GM18508 (cell line): ENCODE measurements around the gene TAAR2.
A peak's percentile ranks its signal among the peaks of the same experiment; 100 is the strongest.
"Not testable (repeated sequence)": the region's sequence is repeated elsewhere in the genome, so short reads cannot be mapped to it uniquely, and the experiment has no call there.

Source experiments
- ATAC-seq: cut with Tn5 transposase; IDR thresholded peaks from one replicate; pipeline ENCODE4 v1.9.1; 2021; ENCODE audit warnings: moderate number of reproducible peaks; ENCODE audit not compliant: insufficient read depth, unreplicated experiment

The TAAR2 gene

GRCh38 chr6:132624175-132624574 is at the start of gene TAAR2:
Gene TAAR2 (minus strand): TSS chr6:132624275. CDS start chr6:132624275, 0 bp downstream.
- no peak for ATAC-seq

GRCh38 chr6:132673376-132674094 is 49.5 kb upstream of the TAAR2 start:
- no peak for ATAC-seq

- ATAC-seq, result no peak
Observed at GRCh38 chr6:132671295-132671694, 47.2 kb upstream of the TAAR2 start.

GRCh38 chr6:132669690-132670291 is 45.7 kb upstream of the TAAR2 start:
- ATAC-seq, result no peak

GRCh38 chr6:132666118-132666517 is 42.0 kb upstream of the TAAR2 start:
- ATAC-seq, result no peak

GRCh38 chr6:132664309-132665034 is 40.4 kb upstream of the TAAR2 start:
- ATAC-seq, result no peak

- no peak for ATAC-seq
Observed at GRCh38 chr6:132663661-132664060, 39.6 kb upstream of the TAAR2 start.

- ATAC-seq, result no peak
Observed at GRCh38 chr6:132661906-132662305, 37.8 kb upstream of the TAAR2 start.

GRCh38 chr6:132659082-132659481 is 35.0 kb upstream of the TAAR2 start, which contains the start of gene TAAR1:
Gene TAAR1 (minus strand): TSS chr6:132659182. CDS start chr6:132646003, 13,179 bp downstream.
- no peak for ATAC-seq

GRCh38 chr6:132651062-132651461 is 27.0 kb upstream of the TAAR2 start:
- no peak for ATAC-seq

- no peak for ATAC-seq
Observed at GRCh38 chr6:132650429-132650828, 26.4 kb upstream of the TAAR2 start.

GRCh38 chr6:132648828-132649227 is 24.8 kb upstream of the TAAR2 start:
- ATAC-seq, result no peak

GRCh38 chr6:132648356-132648755 is 24.3 kb upstream of the TAAR2 start:
- ATAC-seq, result peak; percentile 87

- ATAC-seq, result no peak
Observed at GRCh38 chr6:132643547-132643946, 19.5 kb upstream of the TAAR2 start.

GRCh38 chr6:132637135-132637534 is 13.1 kb upstream of the TAAR2 start:
- not testable (repeated sequence) for ATAC-seq

GRCh38 chr6:132635906-132636305 is 11.8 kb upstream of the TAAR2 start:
- ATAC-seq, result not testable (repeated sequence)

GRCh38 chr6:132635288-132635687 is 11.2 kb upstream of the TAAR2 start:
- ATAC-seq, result not testable (repeated sequence)

GRCh38 chr6:132634796-132635195 is 10.7 kb upstream of the TAAR2 start:
- ATAC-seq, result no peak

- no peak for ATAC-seq
Observed at GRCh38 chr6:132633362-132633761, 9.3 kb upstream of the TAAR2 start.

- no peak for ATAC-seq
Observed at GRCh38 chr6:132623106-132623845, 799 bp downstream of the TAAR2 start.

- ATAC-seq, result no peak
Observed at GRCh38 chr6:132616677-132617076, 7.4 kb downstream of the TAAR2 start.
